Cardiac muscle cell (in vitro differentiated cells and primary cell): ENCODE measurements around the gene NR2E1. TPM values are rescaled to one million over a fixed set of nuclear protein-coding genes. Genes with fewer than 3 reads are reported as not detected.

Experiments used
- DNase-seq, 2 donors: peaks; one replicate each; pipeline versions ENCODE4 v3.0.0 to v3.0.0-alpha.2; 2010 to 2017; ENCODE audit warnings: low read depth in 1 of 2, low spot score in 1 of 2
- H3K27ac ChIP-seq: fragments of 200-600 bp; sonication (generic); 2 replicates; pipeline ENCODE4 v1.5.1; 2016
- H3K27me3 ChIP-seq: fragments of 200-600 bp; sonication (generic); 2 replicates; pipeline ENCODE4 v1.6.0; 2016; ENCODE audit warnings: control low read depth
- H3K36me3 ChIP-seq: fragments of 200-600 bp; sonication (generic); 2 replicates; pipeline ENCODE4 v1.5.1; 2016; ENCODE audit warnings: control low read depth
- H3K4me1 ChIP-seq: fragments of 200-600 bp; sonication (generic); 2 replicates; pipeline ENCODE4 v1.8.1; 2017; ENCODE audit warnings: low read depth, mild to moderate bottlenecking, mixed run types
- H3K4me3 ChIP-seq: fragments of 200-600 bp; sonication (generic); 2 replicates; pipeline ENCODE4 v1.5.1; 2016; ENCODE audit warnings: mild to moderate bottlenecking
- H3K9me3 ChIP-seq: fragments of 200-600 bp; sonication (generic); 2 replicates; pipeline ENCODE4 v1.5.1; 2017; ENCODE audit warnings: low read depth, mild to moderate bottlenecking, control low read depth
- CTCF ChIP-seq: IDR thresholded peaks from 2 replicates; pipeline ENCODE4 v1.5.1; 2012; ENCODE audit warnings: low read depth, mild to moderate bottlenecking, low read length
- polyA plus RNA-seq: library from polyadenylated mRNA; unstranded; fragments of >200 nt; fragmentation: Nextera tagmentation; extraction: Ambion mirVana; gene quantifications from 2 replicates; pipeline ENCODE4 v1.2.1, GENCODE V29; 2016
- total RNA-seq: library from RNA; depleted of rRNA; stranded (reverse); fragments of >200 nt; gene quantifications from 2 replicates; pipeline ENCODE4 v1.2.3, GENCODE V29; 2016

NR2E1 gene
- total and polyA plus RNA-seq, 2 experiments from 2014 or later = not detected

- no peak for DNase-seq
- Histone ChIP-seq H3K27ac (no peak overlapping the region), H3K4me1 (peaks cover 16% of the 10 kb centered on the region), H3K36me3 (peaks cover 9% of the 10 kb centered on the region), H3K27me3 (no peaks in the 10 kb centered on the region), H3K9me3 (no peaks in the 10 kb centered on the region), H3K4me3 (no peak overlapping the region)
- no peak for TF ChIP-seq CTCF
Observed at GRCh38 chr6:108209738-108210137, 43.9 kb downstream of the NR2E1 start.

GRCh38 chr6:108210556-108210955 lies 44.7 kb downstream of the NR2E1 start:
- no peak for TF ChIP-seq CTCF
- no peaks in the 10 kb centered on the region for H3K9me3 ChIP-seq

GRCh38 chr6:108211671-108212070 lies 45.8 kb downstream of the NR2E1 start:
- Histone ChIP-seq H3K27me3 (no peaks in the 10 kb centered on the region), H3K4me1 (peaks cover 16% of the 10 kb centered on the region), H3K36me3 (peaks cover 9% of the 10 kb centered on the region), H3K4me3 (no peak overlapping the region), H3K27ac (no peak overlapping the region), H3K9me3 (no peaks in the 10 kb centered on the region)
- no peak for DNase-seq
- no peak for TF ChIP-seq CTCF

More at GRCh38 chr6:108210556-108210955, 44.7 kb downstream of the NR2E1 start:
- Histone ChIP-seq H3K27me3 (no peaks in the 10 kb centered on the region), H3K4me3 (no peak overlapping the region), H3K36me3 (peaks cover 9% of the 10 kb centered on the region), H3K27ac (no peak overlapping the region), H3K4me1 (peaks cover 16% of the 10 kb centered on the region)
- DNase-seq = no peak

GRCh38 chr6:108222064-108222463 lies 56.2 kb downstream of the NR2E1 start:
- no peak for DNase-seq
- TF ChIP-seq CTCF = no peak
- no peak overlapping the region for H3K4me3 ChIP-seq
- no peak overlapping the region for H3K27ac ChIP-seq
- H3K27me3 ChIP-seq = no peaks in the 10 kb centered on the region
- no peaks in the 10 kb centered on the region for H3K9me3 ChIP-seq
- peaks cover 16% of the 10 kb centered on the region for H3K36me3 ChIP-seq
- H3K4me1 ChIP-seq = no peaks in the 10 kb centered on the region

GRCh38 chr6:108222504-108222903 lies 56.7 kb downstream of the NR2E1 start:
- H3K27ac ChIP-seq = no peak overlapping the region
- no peaks in the 10 kb centered on the region for H3K4me1 ChIP-seq
- peak in 1 of 2 donors; percentile 28 for DNase-seq
- no peaks in the 10 kb centered on the region for H3K27me3 ChIP-seq
- peaks cover 16% of the 10 kb centered on the region for H3K36me3 ChIP-seq
- H3K9me3 ChIP-seq = no peaks in the 10 kb centered on the region
- H3K4me3 ChIP-seq = no peak overlapping the region
- TF ChIP-seq CTCF = no peak

GRCh38 chr6:108227290-108227689 lies 61.5 kb downstream of the NR2E1 start:
- Histone ChIP-seq H3K4me3 (no peak overlapping the region), H3K27me3 (no peaks in the 10 kb centered on the region), H3K9me3 (no peaks in the 10 kb centered on the region), H3K4me1 (no peaks in the 10 kb centered on the region), H3K27ac (no peak overlapping the region), H3K36me3 (peaks cover 4% of the 10 kb centered on the region)
- no peak for TF ChIP-seq CTCF
- DNase-seq = no peak
